Measurements from ENCODE around the gene CHAD. TPM values are rescaled to one million over a fixed set of nuclear protein-coding genes. Genes with fewer than 3 reads are reported as not detected.

CHAD gene
- total RNA-seq, 1 experiment from 2014 or later: not detected

- peak; percentile 35 for DNase-seq (ENCODE audit: low spot score)
Measured at GRCh38 chr17:50458701-50459676, 9.7 kb downstream of the CHAD start.

- DNase-seq (ENCODE audit: low spot score): no peak
Measured at GRCh38 chr17:50458270-50458669, 10.4 kb downstream of the CHAD start.

- no peak for DNase-seq (ENCODE audit: low spot score)
Measured at GRCh38 chr17:50457621-50458020, 11.1 kb downstream of the CHAD start.

- no peak for DNase-seq (ENCODE audit: low spot score)
Measured at GRCh38 chr17:50453901-50454300, 14.8 kb downstream of the CHAD start.

GRCh38 chr17:50452630-50453300, 15.9 kb downstream of the CHAD start:
- DNase-seq (ENCODE audit: low spot score): peak; percentile 57

- DNase-seq (ENCODE audit: low spot score): no peak
Measured at GRCh38 chr17:50451943-50452629, 16.6 kb downstream of the CHAD start.

- no peak for DNase-seq (ENCODE audit: low spot score)
Measured at GRCh38 chr17:50448643-50449042, 20.0 kb downstream of the CHAD start.

- DNase-seq (ENCODE audit: low spot score): no peak
Measured at GRCh38 chr17:50447870-50448595, 20.6 kb downstream of the CHAD start.

GRCh38 chr17:50445730-50446325, 22.9 kb downstream of the CHAD start:
- no peak for DNase-seq (ENCODE audit: low spot score)

GRCh38 chr17:50444841-50445715, 23.6 kb downstream of the CHAD start:
- DNase-seq (ENCODE audit: low spot score): no peak

GRCh38 chr17:50443505-50443974, 25.1 kb downstream of the CHAD start:
- DNase-seq (ENCODE audit: low spot score): no peak

- no peak for DNase-seq (ENCODE audit: low spot score)
Measured at GRCh38 chr17:50440838-50441829, 27.5 kb downstream of the CHAD start.

GRCh38 chr17:50440172-50440837, 28.4 kb downstream of the CHAD start:
- DNase-seq (ENCODE audit: low spot score): no peak

GRCh38 chr17:50439008-50439407, 29.7 kb downstream of the CHAD start:
- no peak for DNase-seq (ENCODE audit: low spot score)

GRCh38 chr17:50437409-50437808, 31.3 kb downstream of the CHAD start:
- DNase-seq (ENCODE audit: low spot score): no peak

GRCh38 chr17:50432125-50432762, 36.4 kb downstream of the CHAD start:
- DNase-seq (ENCODE audit: low spot score): no peak

GRCh38 chr17:50430821-50431618, 37.7 kb downstream of the CHAD start:
- no peak for DNase-seq (ENCODE audit: low spot score)

Measured in H4 (cell line).